HCT116 (cell line): ENCODE data around the gene MRLN. TPM values are rescaled to one million over a fixed set of nuclear protein-coding genes. Genes with fewer than 3 reads are reported as not detected.

Experiments used
- ATAC-seq: fragments of 200-7000 bp; cut with Tn5 transposase; 2 replicates; pipeline ENCODE4 v1.9.1; 2020; ENCODE audit warnings: mild to moderate bottlenecking, moderate library complexity
- BruUV-seq: library from RNA; stranded (reverse); fragments of 400-500 nt; replicated peaks from 2 replicates; lab custom pipeline; 2021; lab: Mats Ljungman, UMichigan
- CTCF ChIA-PET: fragments of 300-600 bp; sonication (Branson Sonifier 250); formaldehyde crosslinking; loops from one replicate; lab custom pipeline; 2021; ENCODE audit warnings: antibody characterized with exemption; lab: Charles Lee
- POLR2A ChIA-PET: fragments of 300-600, 350-600 bp; sonication (Branson Sonifier 250); formaldehyde crosslinking; loops from one replicate; lab custom pipeline; 2021; ENCODE audit warnings: antibody characterized with exemption; lab: Charles Lee
- RAD21 ChIA-PET, 2 experiments: fragments of 300-600 bp; sonication (Branson Sonifier 250); formaldehyde crosslinking; loops; one replicate each; lab custom pipeline; 2023; ENCODE audit warnings: low total read pairs in 2 of 2; ENCODE audit not compliant: uncharacterized antibody in 2 of 2, unreplicated experiment in 2 of 2, low non-redundant PET in 1 of 2; lab: Charles Lee
- DNase-seq: peaks from one replicate; pipeline ENCODE4 v3.0.0-alpha.2; 2010; ENCODE audit warnings: low read depth, low spot score
- H2AFZ ChIP-seq: fragments of 200-600 bp; shearing (Covaris generic), sonication (generic); 2 replicates; pipeline ENCODE4 v1.6.1; 2017; ENCODE audit warnings: low read depth, mixed run types, mixed read lengths, antibody characterized with exemption, low read length; ENCODE audit not compliant: poor library complexity, severe bottlenecking
- H3K27ac ChIP-seq: 2 replicates; pipeline ENCODE4 v1.5.1; 2012; ENCODE audit warnings: low read depth, low read length
- H3K27me3 ChIP-seq: fragments of 200-600 bp; sonication (generic); 2 replicates; pipeline ENCODE4 v1.6.1; 2016; ENCODE audit warnings: mixed run types, low read length, mixed read lengths; ENCODE audit not compliant: insufficient read depth
- H3K36me3 ChIP-seq, 2 experiments: fragments of 200-500 bp in 1 of 2; fragments of 200-600 bp in 1 of 2; sonication (Bioruptor generic) in 1 of 2; sonication (generic) in 1 of 2; 2 replicates each; pipeline versions ENCODE4 v1.5.1 to v1.6.1; 2014 to 2016; ENCODE audit warnings: low read length in 2 of 2, inconsistent platforms in 1 of 2, mixed read lengths in 1 of 2, mixed run types in 1 of 2; ENCODE audit not compliant: insufficient read depth in 2 of 2, control insufficient read depth in 1 of 2
- H3K4me1 ChIP-seq, 2 experiments: fragments of 200-600 bp in 1 of 2; sonication (generic) in 1 of 2; 2 replicates each; pipeline versions ENCODE4 v1.5.1 to v1.6.1; 2012 to 2017; ENCODE audit warnings: low read length in 2 of 2, inconsistent platforms in 1 of 2, mild to moderate bottlenecking in 1 of 2, mixed read lengths in 1 of 2, mixed run types in 1 of 2, moderate library complexity in 1 of 2; ENCODE audit not compliant: insufficient read depth in 2 of 2, control insufficient read depth in 1 of 2
- H3K4me2 ChIP-seq: fragments of 200-600 bp; sonication (generic); 2 replicates; pipeline ENCODE4 v1.6.1; 2017; ENCODE audit warnings: mixed run types, low read length, mixed read lengths
- H3K4me3 ChIP-seq, 2 experiments: fragments of 200-600 bp in 1 of 2; sonication (generic) in 1 of 2; replicated peaks in 1 of 2; 2 replicates each; pipeline ENCODE4 v1.5.1; 2011 to 2016; ENCODE audit warnings: low read length in 2 of 2, control low read depth in 1 of 2, low read depth in 1 of 2, mild to moderate bottlenecking in 1 of 2, mixed read lengths in 1 of 2, mixed run types in 1 of 2
- H3K79me2 ChIP-seq: fragments of 200-600 bp; sonication (generic); 2 replicates; pipeline ENCODE4 v1.6.1; 2017; ENCODE audit warnings: mild to moderate bottlenecking, mixed run types, low read length, moderate library complexity, mixed read lengths; ENCODE audit not compliant: insufficient read depth
- H3K9ac ChIP-seq: fragments of 200-600 bp; sonication (generic); 2 replicates; pipeline ENCODE4 v1.6.1; 2016; ENCODE audit warnings: low read length, mixed read lengths
- H3K9me2 ChIP-seq: fragments of 200-600 bp; sonication (generic), shearing (Covaris generic); 2 replicates; pipeline ENCODE4 v1.6.1; 2017; ENCODE audit warnings: mixed run types, mild to moderate bottlenecking, moderate library complexity; ENCODE audit not compliant: insufficient read depth
- H3K9me3 ChIP-seq, 2 experiments: fragments of 200-500 bp in 1 of 2; fragments of 200-600 bp in 1 of 2; sonication (Bioruptor generic) in 1 of 2; sonication (generic) in 1 of 2; 2 replicates each; pipeline ENCODE4 v1.6.1; 2014 to 2017; ENCODE audit warnings: low read length in 2 of 2, mixed read lengths in 2 of 2, inconsistent platforms in 1 of 2, low read depth in 1 of 2, mild to moderate bottlenecking in 1 of 2, mixed run types in 1 of 2, moderate library complexity in 1 of 2; ENCODE audit not compliant: control insufficient read depth in 1 of 2, insufficient read depth in 1 of 2
- H4K20me1 ChIP-seq: fragments of 200-600 bp; sonication (generic), shearing (Covaris generic); 2 replicates; pipeline ENCODE4 v1.6.1; 2017; ENCODE audit warnings: mixed run types, mild to moderate bottlenecking, moderate library complexity; ENCODE audit not compliant: insufficient read depth
- EGR1 ChIP-seq: IDR thresholded peaks from 2 replicates; pipeline ENCODE4 v1.6.1; 2012; ENCODE audit warnings: low read depth
- ELF1 ChIP-seq: IDR thresholded peaks from 2 replicates; pipeline ENCODE4 v1.6.1; 2012; ENCODE audit warnings: low read depth, borderline replicate concordance
- EZH2 ChIP-seq: fragments of 200-600 bp; sonication (generic); IDR thresholded peaks from 2 replicates; pipeline ENCODE4 v1.6.1; 2017; ENCODE audit warnings: antibody characterized with exemption, mixed run types
- JUND ChIP-seq: IDR thresholded peaks from 2 replicates; pipeline ENCODE4 v1.6.1; 2012
- REST ChIP-seq: IDR thresholded peaks from 2 replicates; pipeline ENCODE4 v1.6.1; 2012; ENCODE audit warnings: low read depth
- SIN3A ChIP-seq: IDR thresholded peaks from 2 replicates; pipeline ENCODE4 v1.6.1; 2012; ENCODE audit warnings: low read depth
- SRF ChIP-seq: IDR thresholded peaks from 2 replicates; pipeline ENCODE4 v1.6.1; 2012; ENCODE audit warnings: low read depth
- TCF7L2 ChIP-seq: IDR thresholded peaks from 2 replicates; pipeline ENCODE4 v1.7.0; 2011; ENCODE audit warnings: borderline replicate concordance, inconsistent platforms; ENCODE audit not compliant: insufficient read depth, insufficient read length; ENCODE audit errors: extremely low read depth
- YY1 ChIP-seq: IDR thresholded peaks from 2 replicates; pipeline ENCODE4 v1.6.1; 2011; ENCODE audit warnings: low read length, low read depth, moderate library complexity, mild to moderate bottlenecking; ENCODE audit not compliant: insufficient replicate concordance; ENCODE audit errors: extremely low read depth
- ZFX ChIP-seq: fragments of 450-650 bp; IDR thresholded peaks from 2 replicates; pipeline ENCODE4 v1.6.1; 2017
- intact Hi-C: fragments of 100-400 bp; cut with micrococcal nuclease; formaldehyde crosslinking; loops from 2 replicates; pipeline ENCODE4 v1.10.0; 2022
- total RNA-seq: library from RNA; stranded (reverse); gene quantifications from one replicate; pipeline ENCODE4 v1.2.1, GENCODE V29; 2021; ENCODE audit not compliant: unreplicated experiment
- TF ChIP-seq, protein P1 (sequence below): IDR thresholded peaks from 2 replicates; pipeline ENCODE4 v1.6.1; 2012
- TF ChIP-seq, protein P2 (sequence below), 3 experiments: fragments of 200-600 bp in 1 of 3; sonication (generic) in 1 of 3; IDR thresholded peaks in 2 of 3; conservative IDR thresholded peaks in 1 of 3; 2 replicates each; pipeline ENCODE4 v1.5.1; 2012 to 2017; ENCODE audit warnings: low read depth in 2 of 3, low read length in 2 of 3, antibody characterized with exemption in 1 of 3, borderline replicate concordance in 1 of 3, control low read depth in 1 of 3, mild to moderate bottlenecking in 1 of 3, mixed read lengths in 1 of 3, mixed run types in 1 of 3, moderate library complexity in 1 of 3; ENCODE audit not compliant: insufficient read depth in 1 of 3
- TF ChIP-seq, protein P3 (sequence below): IDR thresholded peaks from 2 replicates; pipeline ENCODE4 v1.6.1; 2012

MRLN gene
- total RNA-seq, 1 experiment from 2014 or later, result not detected

- ChIA-PET CTCF (no interaction called here), POLR2A (no interaction called here), RAD21 (no interaction called here)
- H3K36me3 ChIP-seq, result no peaks in the 10 kb centered on the region
- H3K79me2 ChIP-seq, result no peaks in the 10 kb centered on the region
- BruUV-seq, result no TSS peak
- intact Hi-C loops, result no loop called here
- TF ChIP-seq ELF1 (no peak), ZFX (no peak), SIN3A (no peak), JUND (no peak), EGR1 (no peak)
- TF ChIP-seq, protein P1, sequence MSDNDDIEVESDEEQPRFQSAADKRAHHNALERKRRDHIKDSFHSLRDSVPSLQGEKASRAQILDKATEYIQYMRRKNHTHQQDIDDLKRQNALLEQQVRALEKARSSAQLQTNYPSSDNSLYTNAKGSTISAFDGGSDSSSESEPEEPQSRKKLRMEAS, result no peak
- TF ChIP-seq, protein P2, sequence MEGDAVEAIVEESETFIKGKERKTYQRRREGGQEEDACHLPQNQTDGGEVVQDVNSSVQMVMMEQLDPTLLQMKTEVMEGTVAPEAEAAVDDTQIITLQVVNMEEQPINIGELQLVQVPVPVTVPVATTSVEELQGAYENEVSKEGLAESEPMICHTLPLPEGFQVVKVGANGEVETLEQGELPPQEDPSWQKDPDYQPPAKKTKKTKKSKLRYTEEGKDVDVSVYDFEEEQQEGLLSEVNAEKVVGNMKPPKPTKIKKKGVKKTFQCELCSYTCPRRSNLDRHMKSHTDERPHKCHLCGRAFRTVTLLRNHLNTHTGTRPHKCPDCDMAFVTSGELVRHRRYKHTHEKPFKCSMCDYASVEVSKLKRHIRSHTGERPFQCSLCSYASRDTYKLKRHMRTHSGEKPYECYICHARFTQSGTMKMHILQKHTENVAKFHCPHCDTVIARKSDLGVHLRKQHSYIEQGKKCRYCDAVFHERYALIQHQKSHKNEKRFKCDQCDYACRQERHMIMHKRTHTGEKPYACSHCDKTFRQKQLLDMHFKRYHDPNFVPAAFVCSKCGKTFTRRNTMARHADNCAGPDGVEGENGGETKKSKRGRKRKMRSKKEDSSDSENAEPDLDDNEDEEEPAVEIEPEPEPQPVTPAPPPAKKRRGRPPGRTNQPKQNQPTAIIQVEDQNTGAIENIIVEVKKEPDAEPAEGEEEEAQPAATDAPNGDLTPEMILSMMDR (IDR thresholded peaks at IDR 0.05 in 2 of 3, conservative IDR thresholded peaks at IDR 0.05 in 1 of 3; ENCODE audit: borderline replicate concordance in 1 of 3, insufficient read depth in 1 of 3, low read depth in 2 of 3, low read length in 2 of 3), result no peak
- no peaks in the 10 kb centered on the region for H3K9me2 ChIP-seq
- H3K4me3 ChIP-seq, result no peak overlapping the region
- DNase-seq (no peak), ATAC-seq (no peak)
- no peaks in the 10 kb centered on the region for H4K20me1 ChIP-seq
- H3K9me3 ChIP-seq, result no peaks in the 10 kb centered on the region
- H3K27me3 ChIP-seq, result 0 out of 2 replicates have a peak, but pooled peaks cover 9% of the 10 kb centered on the region
- no peak overlapping the region for H3K4me2 ChIP-seq
- H3K4me1 ChIP-seq, result no peaks in the 10 kb centered on the region
- H3K27ac ChIP-seq, result no peak overlapping the region
- no peak overlapping the region for H3K9ac ChIP-seq
- no peak overlapping the region for H2AFZ ChIP-seq
These were observed 1.7 kb upstream of the MRLN start for GRCh38 chr10:59754951-59755350.

DNA sequence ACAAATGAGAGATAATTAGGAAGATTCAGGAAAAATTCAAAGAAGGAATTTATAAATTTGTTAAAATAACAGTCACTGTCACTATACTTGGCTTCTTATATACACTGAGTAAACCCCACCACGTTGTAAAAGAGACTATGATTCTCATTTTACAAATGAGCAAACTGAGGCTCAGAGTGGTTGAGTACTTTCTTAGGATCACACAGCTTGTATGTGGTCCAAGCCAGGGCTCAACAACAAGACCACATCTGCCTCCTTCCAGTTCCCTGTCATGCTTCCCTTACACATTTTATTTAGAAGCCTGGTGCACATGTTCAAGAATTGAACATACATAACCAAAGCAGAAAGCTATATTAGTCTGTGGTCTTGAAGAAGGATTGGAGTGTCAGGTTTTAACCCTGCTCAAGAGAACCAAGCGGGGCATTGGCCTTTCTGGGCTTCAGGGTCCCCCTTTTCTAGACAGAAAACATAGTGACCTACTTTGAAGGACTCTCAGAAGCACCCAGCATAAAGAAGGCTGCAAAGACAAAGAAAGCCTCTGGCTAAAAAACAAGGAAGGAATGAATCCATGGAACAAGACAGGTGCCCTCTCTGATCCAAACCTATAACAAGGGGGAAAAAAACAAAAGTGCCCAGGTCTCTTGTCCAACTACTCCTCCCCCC, 846 bp downstream of the MRLN start:
- no peaks in the 10 kb centered on the region for H3K36me3 ChIP-seq
- H2AFZ ChIP-seq, result no peak overlapping the region
- no peak overlapping the region for H3K27ac ChIP-seq
- H3K9ac ChIP-seq, result no peak overlapping the region
- H3K4me3 ChIP-seq, result no peak overlapping the region
- ChIA-PET RAD21 (no interaction called here), CTCF (no interaction called here), POLR2A (no interaction called here)
- no peak for DNase-seq
- H3K27me3 ChIP-seq, result 0 out of 2 replicates have a peak, but pooled peaks cover 9% of the 10 kb centered on the region
- no peak for ATAC-seq
- intact Hi-C loops, result no loop called here
- BruUV-seq, result no TSS peak
- H3K4me2 ChIP-seq, result no peak overlapping the region
- no peaks in the 10 kb centered on the region for H3K9me2 ChIP-seq
- no peaks in the 10 kb centered on the region for H4K20me1 ChIP-seq
- H3K79me2 ChIP-seq, result no peaks in the 10 kb centered on the region
- no peaks in the 10 kb centered on the region for H3K9me3 ChIP-seq
- H3K4me1 ChIP-seq, result no peaks in the 10 kb centered on the region
- no peak for TF ChIP-seq TCF7L2
- TF ChIP-seq ZFX, result no peak
- TF ChIP-seq EZH2, result no peak
- TF ChIP-seq, protein P1, result no peak
- TF ChIP-seq REST, result no peak
- TF ChIP-seq, protein P3, sequence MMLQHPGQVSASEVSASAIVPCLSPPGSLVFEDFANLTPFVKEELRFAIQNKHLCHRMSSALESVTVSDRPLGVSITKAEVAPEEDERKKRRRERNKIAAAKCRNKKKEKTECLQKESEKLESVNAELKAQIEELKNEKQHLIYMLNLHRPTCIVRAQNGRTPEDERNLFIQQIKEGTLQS, result no peak
- no peak for TF ChIP-seq EGR1
- no peak for TF ChIP-seq ELF1
- TF ChIP-seq SRF, result no peak
- TF ChIP-seq YY1, result no peak
- TF ChIP-seq SIN3A, result no peak
